Muscle of leg (tissue), 11 donors: ENCODE results near the gene RBM3. TPM values are rescaled to one million over a fixed set of nuclear protein-coding genes. Genes with fewer than 3 reads are reported as not detected.
A peak's percentile ranks its signal among the peaks of the same experiment; 100 is the strongest.

ENCODE experiments used
- DNase-seq: peaks from one replicate; pipeline ENCODE4 v3.0.0; 2013
- H3K27ac ChIP-seq: one replicate; pipeline ENCODE4 v1.5.1; 2013; ENCODE audit warnings: mild to moderate bottlenecking, low read length, control low read depth
- H3K27me3 ChIP-seq: one replicate; pipeline ENCODE4 v1.6.1; 2013; ENCODE audit warnings: low read length; ENCODE audit not compliant: control insufficient read depth, insufficient read depth
- H3K36me3 ChIP-seq: one replicate; pipeline ENCODE4 v1.6.1; 2013; ENCODE audit warnings: low read length; ENCODE audit not compliant: control insufficient read depth, insufficient read depth
- H3K4me1 ChIP-seq: one replicate; pipeline ENCODE4 v1.6.1; 2013; ENCODE audit warnings: low read length; ENCODE audit not compliant: control insufficient read depth, insufficient read depth
- H3K4me3 ChIP-seq: one replicate; pipeline ENCODE4 v1.5.1; 2013; ENCODE audit warnings: low read length, control low read depth
- H3K9me3 ChIP-seq: replicated peaks from 2 replicates; pipeline ENCODE4 v1.6.1; 2013; ENCODE audit warnings: low read depth, low read length; ENCODE audit not compliant: control insufficient read depth
- whole genome bisulfite sequencing: methylation state at CpG from one replicate; pipeline ENCODE4 v1.1.5; 2013; ENCODE audit warnings: missing lambda C conversion rate; ENCODE audit not compliant: insufficient coverage; 5-methylcytosine and 5-hydroxymethylcytosine counted together
- polyA plus RNA-seq, 8 donors: library from polyadenylated mRNA; unstranded; fragments of 120-200 nt; gene quantifications; one replicate each; pipeline versions ENCODE4 v1.2.1 to v1.2.3, GENCODE V29; 2013; ENCODE audit warnings: inconsistent platforms in 1 of 8, low replicate concordance in 1 of 8; ENCODE audit not compliant: insufficient read length in 8 of 8, insufficient read depth in 1 of 8
- total RNA-seq: library from RNA; stranded (reverse); fragments of 120-200 nt; gene quantifications from one replicate; pipeline ENCODE4 v1.2.4, GENCODE V29; 2013

RBM3 gene
- total and polyA plus RNA-seq, 9 donors, result 232 to 414 (median 365) TPM

GRCh38 chrX:48591255-48591791 is 17.0 kb downstream of the RBM3 start:
- Histone ChIP-seq H3K9me3 (no peaks in the 10 kb centered on the region), H3K27ac (no peak overlapping the region), H3K4me1 (no peaks in the 10 kb centered on the region), H3K27me3 (peaks cover 3% of the 10 kb centered on the region), H3K36me3 (no peaks in the 10 kb centered on the region), H3K4me3 (no peak overlapping the region)
- DNase-seq, result no peak
- WGBS, result 57% methylated on average over 4 of the region's 9 CpGs

GRCh38 chrX:48592971-48593370 is 18.7 kb downstream of the RBM3 start:
- Histone ChIP-seq H3K27me3 (peaks cover 3% of the 10 kb centered on the region), H3K27ac (no peak overlapping the region), H3K36me3 (no peaks in the 10 kb centered on the region), H3K4me1 (no peaks in the 10 kb centered on the region), H3K9me3 (no peaks in the 10 kb centered on the region), H3K4me3 (no peak overlapping the region)
- 13% methylated on average over 1 of the region's 5 CpGs for WGBS
- DNase-seq, result no peak

GRCh38 chrX:48595929-48596328 is 21.6 kb downstream of the RBM3 start:
- no peaks in the 10 kb centered on the region for H3K9me3 ChIP-seq
- no peak overlapping the region for H3K4me3 ChIP-seq
- H3K4me1 ChIP-seq, result peaks cover 7% of the 10 kb centered on the region
- no peak overlapping the region for H3K27ac ChIP-seq
- WGBS, result 78% methylated on average over 1 of the region's 2 CpGs
- no peak for DNase-seq
- H3K36me3 ChIP-seq, result peaks cover 19% of the 10 kb centered on the region
- no peaks in the 10 kb centered on the region for H3K27me3 ChIP-seq

GRCh38 chrX:48597353-48598264 is 23.3 kb downstream of the RBM3 start, which contains the start of gene WDR13:
Gene WDR13 (plus strand): TSS chrX:48597492. CDS start chrX:48597997, 505 bp downstream.
- Histone ChIP-seq H3K27ac (peak within 1 kb of the TSS; percentile 99), H3K4me3 (peak within 1 kb of the TSS; percentile 71), H3K36me3 (peaks cover 29% of the 10 kb centered on the region), H3K9me3 (no peaks in the 10 kb centered on the region), H3K27me3 (no peaks in the 10 kb centered on the region), H3K4me1 (peaks cover 7% of the 10 kb centered on the region)
- DNase-seq, result peak; percentile 97
- 39% methylated on average over 54 of the region's 62 CpGs for WGBS

GRCh38 chrX:48598614-48599013 is 24.3 kb downstream of the RBM3 start:
- Histone ChIP-seq H3K4me1 (peaks cover 7% of the 10 kb centered on the region), H3K27me3 (no peaks in the 10 kb centered on the region), H3K27ac (peak overlapping the region; percentile 99), H3K4me3 (peak overlapping the region; percentile 71), H3K9me3 (no peaks in the 10 kb centered on the region), H3K36me3 (peaks cover 34% of the 10 kb centered on the region)
- no peak for DNase-seq
- 85% methylated on average over 25 of the region's 25 CpGs for WGBS

GRCh38 chrX:48599341-48599740 is 25.1 kb downstream of the RBM3 start:
- H3K9me3 ChIP-seq, result no peaks in the 10 kb centered on the region
- no peak overlapping the region for H3K27ac ChIP-seq
- H3K4me1 ChIP-seq, result peaks cover 7% of the 10 kb centered on the region
- WGBS, result 86% methylated on average over 20 of the region's 20 CpGs
- no peak for DNase-seq
- no peak overlapping the region for H3K4me3 ChIP-seq
- peaks cover 37% of the 10 kb centered on the region for H3K36me3 ChIP-seq
- H3K27me3 ChIP-seq, result no peaks in the 10 kb centered on the region

GRCh38 chrX:48600226-48600625 is 25.9 kb downstream of the RBM3 start:
- DNase-seq, result no peak
- Histone ChIP-seq H3K27ac (no peak overlapping the region), H3K9me3 (no peaks in the 10 kb centered on the region), H3K4me3 (no peak overlapping the region), H3K27me3 (no peaks in the 10 kb centered on the region), H3K4me1 (peaks cover 7% of the 10 kb centered on the region), H3K36me3 (peaks cover 43% of the 10 kb centered on the region)
- 85% methylated on average over 15 of the region's 19 CpGs for WGBS

- H3K36me3 ChIP-seq, result peaks cover 44% of the 10 kb centered on the region
- no peaks in the 10 kb centered on the region for H3K27me3 ChIP-seq
- H3K4me1 ChIP-seq, result peaks cover 7% of the 10 kb centered on the region
- H3K27ac ChIP-seq, result no peak overlapping the region
- 74% methylated on average over 7 of the region's 17 CpGs for WGBS
- H3K4me3 ChIP-seq, result no peak overlapping the region
- no peak for DNase-seq
- H3K9me3 ChIP-seq, result no peaks in the 10 kb centered on the region
Observed at GRCh38 chrX:48601741-48602394, 27.6 kb downstream of the RBM3 start.

- Histone ChIP-seq H3K9me3 (no peaks in the 10 kb centered on the region), H3K27ac (no peak overlapping the region), H3K36me3 (peaks cover 32% of the 10 kb centered on the region), H3K4me3 (no peak overlapping the region), H3K4me1 (no peaks in the 10 kb centered on the region), H3K27me3 (no peaks in the 10 kb centered on the region)
- DNase-seq, result no peak
- 90% methylated on average over 16 of the region's 16 CpGs for WGBS
Observed at GRCh38 chrX:48604701-48605100, 30.4 kb downstream of the RBM3 start.

GRCh38 chrX:48606091-48606490 is 31.8 kb downstream of the RBM3 start:
- WGBS, result 46% methylated on average over 3 of the region's 6 CpGs
- no peaks in the 10 kb centered on the region for H3K27me3 ChIP-seq

More at GRCh38 chrX:48606091-48606490, 31.8 kb downstream of the RBM3 start:
- Histone ChIP-seq H3K27ac (no peak overlapping the region), H3K4me3 (no peak overlapping the region), H3K36me3 (peaks cover 23% of the 10 kb centered on the region), H3K4me1 (no peaks in the 10 kb centered on the region), H3K9me3 (no peaks in the 10 kb centered on the region)
- DNase-seq, result no peak
